Neural cell (in vitro differentiated cells): Measurements from ENCODE around the gene MED27. TPM values are rescaled to one million over a fixed set of nuclear protein-coding genes. Genes with fewer than 3 reads are reported as not detected.

ENCODE experiments used
- H2AFZ ChIP-seq: fragments of 200-600, 300-800 bp; sonication (generic), shearing (Covaris generic); 2 replicates; pipeline ENCODE4 v1.6.0; 2014; ENCODE audit warnings: low read depth, mild to moderate bottlenecking, antibody characterized with exemption, low read length, moderate library complexity
- H3F3A ChIP-seq: fragments of 200-600 bp; shearing (Covaris generic); 2 replicates; pipeline ENCODE4 v1.6.1; 2016; ENCODE audit warnings: mild to moderate bottlenecking, moderate library complexity, mixed read lengths, antibody characterized with exemption, low read length; ENCODE audit not compliant: insufficient read depth, poor library complexity, severe bottlenecking
- H3K27ac ChIP-seq: fragments of 200-600, 300-800 bp; sonication (generic), shearing (Covaris generic); 2 replicates; pipeline ENCODE4 v1.5.1; 2014; ENCODE audit warnings: mild to moderate bottlenecking, low read length, moderate library complexity
- H3K27me3 ChIP-seq: fragments of 300-800, 200-600 bp; sonication (generic), shearing (Covaris generic); 2 replicates; pipeline ENCODE4 v1.6.0; 2014; ENCODE audit warnings: mild to moderate bottlenecking, low read depth, low read length, moderate library complexity; ENCODE audit not compliant: insufficient read depth
- H3K36me3 ChIP-seq: fragments of 300-800, 200-600 bp; sonication (generic), shearing (Covaris generic); 2 replicates; pipeline ENCODE4 v1.5.1; 2014; ENCODE audit warnings: mild to moderate bottlenecking, antibody characterized with exemption, low read length, moderate library complexity; ENCODE audit not compliant: insufficient read depth
- H3K4me2 ChIP-seq: fragments of 300-800, 200-600 bp; sonication (generic), shearing (Covaris generic); 2 replicates; pipeline ENCODE4 v1.6.0; 2014; ENCODE audit warnings: mild to moderate bottlenecking, low read length
- H3K4me3 ChIP-seq: fragments of 300-800, 200-600 bp; sonication (generic), shearing (Covaris generic); 2 replicates; pipeline ENCODE4 v1.5.1; 2014; ENCODE audit warnings: mild to moderate bottlenecking, low read length, moderate library complexity
- H3K79me2 ChIP-seq: fragments of 200-600 bp; shearing (Covaris generic); replicated peaks from 2 replicates; pipeline ENCODE4 v1.6.0; 2014; ENCODE audit warnings: mild to moderate bottlenecking, low read length, moderate library complexity; ENCODE audit not compliant: insufficient read depth
- H3K9ac ChIP-seq: fragments of 300-800, 200-600 bp; sonication (generic), shearing (Covaris generic); 2 replicates; pipeline ENCODE4 v1.6.1; 2016; ENCODE audit warnings: mild to moderate bottlenecking, low read length, mixed read lengths
- H3K9me2 ChIP-seq: fragments of 200-600 bp; shearing (Covaris generic); 2 replicates; pipeline ENCODE4 v1.6.1; 2016; ENCODE audit warnings: mild to moderate bottlenecking, low read length, mixed read lengths; ENCODE audit not compliant: insufficient read depth
- H3K9me3 ChIP-seq: fragments of 200-600, 300-800 bp; sonication (generic), shearing (Covaris generic); 2 replicates; pipeline ENCODE4 v1.6.1; 2016; ENCODE audit warnings: mild to moderate bottlenecking, mixed run types, low read length, moderate library complexity, mixed read lengths
- H4K20me1 ChIP-seq: fragments of 200-600 bp; shearing (Covaris generic); 2 replicates; pipeline ENCODE4 v1.6.1; 2016; ENCODE audit warnings: mild to moderate bottlenecking, mixed run types; ENCODE audit not compliant: insufficient read depth
- EP300 ChIP-seq: fragments of 450-650 bp; conservative IDR thresholded peaks from 2 replicates; pipeline ENCODE4 v1.6.1; 2014; ENCODE audit warnings: antibody characterized with exemption, mild to moderate bottlenecking, moderate library complexity; ENCODE audit not compliant: poor library complexity, severe bottlenecking
- EZH2 ChIP-seq: fragments of 200-600, 300-800 bp; shearing (Covaris generic), sonication (generic); IDR thresholded peaks from 2 replicates; pipeline ENCODE4 v1.6.1; 2014; ENCODE audit warnings: antibody characterized with exemption, low read length, borderline replicate concordance, mild to moderate bottlenecking; ENCODE audit not compliant: insufficient read depth, poor library complexity, severe bottlenecking
- MXI1 ChIP-seq: fragments of 450-650 bp; conservative IDR thresholded peaks from 2 replicates; pipeline ENCODE4 v1.6.1; 2014; ENCODE audit warnings: antibody characterized with exemption, mild to moderate bottlenecking; ENCODE audit not compliant: poor library complexity, severe bottlenecking
- POLR2AphosphoS5 ChIP-seq: IDR thresholded peaks from 2 replicates; pipeline ENCODE4 v1.6.1; 2012
- RAD21 ChIP-seq: fragments of 450-650 bp; conservative IDR thresholded peaks from 2 replicates; pipeline ENCODE4 v1.6.1; 2014; ENCODE audit warnings: antibody characterized with exemption, mild to moderate bottlenecking, moderate library complexity
- SMC3 ChIP-seq: fragments of 450-650 bp; conservative IDR thresholded peaks from 2 replicates; pipeline ENCODE4 v1.6.1; 2014; ENCODE audit warnings: antibody characterized with exemption, mild to moderate bottlenecking, moderate library complexity; ENCODE audit not compliant: poor library complexity
- TAF1 ChIP-seq: IDR thresholded peaks from 2 replicates; pipeline ENCODE4 v1.6.1; 2012; ENCODE audit warnings: low read depth
- polyA plus RNA-seq: library from polyadenylated mRNA; depleted of rRNA; stranded (reverse); fragments of >200 nt; gene quantifications from 2 replicates; pipeline ENCODE4 v1.2.3, GENCODE V29; 2014
- TF ChIP-seq, protein P1 (sequence below): IDR thresholded peaks from 2 replicates; pipeline ENCODE4 v1.6.1; 2012; ENCODE audit warnings: borderline replicate concordance
- TF ChIP-seq, protein P2 (sequence below): fragments of 450-650 bp; IDR thresholded peaks from 2 replicates; pipeline ENCODE4 v1.5.1; 2014; ENCODE audit warnings: antibody characterized with exemption, mild to moderate bottlenecking, moderate library complexity; ENCODE audit not compliant: poor library complexity, severe bottlenecking

The MED27 gene
- polyA plus RNA-seq, 1 donor from 2014 or later, result 7.5 TPM

DNA sequence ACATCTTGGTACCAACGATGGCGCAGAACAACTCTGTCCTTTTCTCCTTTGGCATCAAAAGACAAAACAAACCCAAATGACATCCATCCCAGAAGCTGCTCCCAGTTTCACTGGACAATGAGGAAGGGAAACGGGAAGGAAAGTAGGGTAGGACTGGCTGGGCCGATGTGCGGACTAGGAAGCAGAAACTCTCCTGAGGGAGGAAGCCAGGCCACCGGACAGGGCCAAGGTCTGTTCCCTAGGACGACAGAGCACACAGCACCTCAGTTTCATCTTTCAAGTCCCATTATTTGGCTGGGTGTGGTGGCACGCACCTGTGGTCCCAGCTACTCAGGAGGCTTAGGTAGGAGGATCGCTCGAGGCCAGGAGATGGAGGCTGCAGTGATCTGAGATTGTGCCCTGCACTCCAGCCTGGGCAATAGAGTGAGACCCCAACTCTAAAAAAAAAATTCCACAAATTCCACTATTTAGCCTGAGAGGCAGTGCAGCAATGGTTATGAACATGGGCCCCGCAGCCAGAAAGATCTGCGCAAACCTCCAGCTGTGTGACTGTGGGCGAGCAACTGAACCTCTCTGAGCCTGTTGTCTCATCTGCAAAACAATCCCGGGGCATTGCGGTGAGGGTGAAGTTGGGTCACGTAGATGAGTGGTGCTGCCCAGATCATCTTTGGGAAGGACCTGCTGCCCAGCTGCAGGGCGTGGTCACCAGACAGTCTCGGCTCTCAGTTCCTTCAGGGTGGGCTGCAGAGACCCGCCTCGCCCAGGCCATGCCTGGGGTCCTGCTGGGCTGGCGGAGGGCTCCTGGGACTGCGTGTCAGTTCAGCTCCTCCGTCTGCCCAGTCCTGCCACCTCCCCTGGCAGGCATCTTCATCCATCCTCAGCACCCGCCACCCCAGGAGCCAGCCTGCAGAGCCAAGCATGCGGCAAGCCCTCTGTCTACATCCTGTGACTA, 238.6 kb downstream of the MED27 start:
- no peak overlapping the region for H2AFZ ChIP-seq
- H3K9me2 ChIP-seq, result no peaks in the 10 kb centered on the region
- no peak overlapping the region for H3K27ac ChIP-seq
- H3K79me2 ChIP-seq, result no peaks in the 10 kb centered on the region
- no peak for TF ChIP-seq POLR2AphosphoS5
- TF ChIP-seq, protein P1, sequence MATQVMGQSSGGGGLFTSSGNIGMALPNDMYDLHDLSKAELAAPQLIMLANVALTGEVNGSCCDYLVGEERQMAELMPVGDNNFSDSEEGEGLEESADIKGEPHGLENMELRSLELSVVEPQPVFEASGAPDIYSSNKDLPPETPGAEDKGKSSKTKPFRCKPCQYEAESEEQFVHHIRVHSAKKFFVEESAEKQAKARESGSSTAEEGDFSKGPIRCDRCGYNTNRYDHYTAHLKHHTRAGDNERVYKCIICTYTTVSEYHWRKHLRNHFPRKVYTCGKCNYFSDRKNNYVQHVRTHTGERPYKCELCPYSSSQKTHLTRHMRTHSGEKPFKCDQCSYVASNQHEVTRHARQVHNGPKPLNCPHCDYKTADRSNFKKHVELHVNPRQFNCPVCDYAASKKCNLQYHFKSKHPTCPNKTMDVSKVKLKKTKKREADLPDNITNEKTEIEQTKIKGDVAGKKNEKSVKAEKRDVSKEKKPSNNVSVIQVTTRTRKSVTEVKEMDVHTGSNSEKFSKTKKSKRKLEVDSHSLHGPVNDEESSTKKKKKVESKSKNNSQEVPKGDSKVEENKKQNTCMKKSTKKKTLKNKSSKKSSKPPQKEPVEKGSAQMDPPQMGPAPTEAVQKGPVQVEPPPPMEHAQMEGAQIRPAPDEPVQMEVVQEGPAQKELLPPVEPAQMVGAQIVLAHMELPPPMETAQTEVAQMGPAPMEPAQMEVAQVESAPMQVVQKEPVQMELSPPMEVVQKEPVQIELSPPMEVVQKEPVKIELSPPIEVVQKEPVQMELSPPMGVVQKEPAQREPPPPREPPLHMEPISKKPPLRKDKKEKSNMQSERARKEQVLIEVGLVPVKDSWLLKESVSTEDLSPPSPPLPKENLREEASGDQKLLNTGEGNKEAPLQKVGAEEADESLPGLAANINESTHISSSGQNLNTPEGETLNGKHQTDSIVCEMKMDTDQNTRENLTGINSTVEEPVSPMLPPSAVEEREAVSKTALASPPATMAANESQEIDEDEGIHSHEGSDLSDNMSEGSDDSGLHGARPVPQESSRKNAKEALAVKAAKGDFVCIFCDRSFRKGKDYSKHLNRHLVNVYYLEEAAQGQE, result no peak
- TF ChIP-seq MXI1, result no peak
- TF ChIP-seq, protein P2, sequence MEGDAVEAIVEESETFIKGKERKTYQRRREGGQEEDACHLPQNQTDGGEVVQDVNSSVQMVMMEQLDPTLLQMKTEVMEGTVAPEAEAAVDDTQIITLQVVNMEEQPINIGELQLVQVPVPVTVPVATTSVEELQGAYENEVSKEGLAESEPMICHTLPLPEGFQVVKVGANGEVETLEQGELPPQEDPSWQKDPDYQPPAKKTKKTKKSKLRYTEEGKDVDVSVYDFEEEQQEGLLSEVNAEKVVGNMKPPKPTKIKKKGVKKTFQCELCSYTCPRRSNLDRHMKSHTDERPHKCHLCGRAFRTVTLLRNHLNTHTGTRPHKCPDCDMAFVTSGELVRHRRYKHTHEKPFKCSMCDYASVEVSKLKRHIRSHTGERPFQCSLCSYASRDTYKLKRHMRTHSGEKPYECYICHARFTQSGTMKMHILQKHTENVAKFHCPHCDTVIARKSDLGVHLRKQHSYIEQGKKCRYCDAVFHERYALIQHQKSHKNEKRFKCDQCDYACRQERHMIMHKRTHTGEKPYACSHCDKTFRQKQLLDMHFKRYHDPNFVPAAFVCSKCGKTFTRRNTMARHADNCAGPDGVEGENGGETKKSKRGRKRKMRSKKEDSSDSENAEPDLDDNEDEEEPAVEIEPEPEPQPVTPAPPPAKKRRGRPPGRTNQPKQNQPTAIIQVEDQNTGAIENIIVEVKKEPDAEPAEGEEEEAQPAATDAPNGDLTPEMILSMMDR, result no peak
- no peak for TF ChIP-seq EZH2
- no peak for TF ChIP-seq SMC3
- TF ChIP-seq EP300, result no peak
- no peak for TF ChIP-seq RAD21
- TF ChIP-seq TAF1, result no peak
- H3K4me2 ChIP-seq, result no peak overlapping the region
- H3K9me3 ChIP-seq, result no peaks in the 10 kb centered on the region
- no peak overlapping the region for H3K4me3 ChIP-seq
- H3K27me3 ChIP-seq, result no peaks in the 10 kb centered on the region
- H3F3A ChIP-seq, result no peaks in the 10 kb centered on the region
- H4K20me1 ChIP-seq, result no peaks in the 10 kb centered on the region
- no peaks in the 10 kb centered on the region for H3K36me3 ChIP-seq
- no peak overlapping the region for H3K9ac ChIP-seq

DNA sequence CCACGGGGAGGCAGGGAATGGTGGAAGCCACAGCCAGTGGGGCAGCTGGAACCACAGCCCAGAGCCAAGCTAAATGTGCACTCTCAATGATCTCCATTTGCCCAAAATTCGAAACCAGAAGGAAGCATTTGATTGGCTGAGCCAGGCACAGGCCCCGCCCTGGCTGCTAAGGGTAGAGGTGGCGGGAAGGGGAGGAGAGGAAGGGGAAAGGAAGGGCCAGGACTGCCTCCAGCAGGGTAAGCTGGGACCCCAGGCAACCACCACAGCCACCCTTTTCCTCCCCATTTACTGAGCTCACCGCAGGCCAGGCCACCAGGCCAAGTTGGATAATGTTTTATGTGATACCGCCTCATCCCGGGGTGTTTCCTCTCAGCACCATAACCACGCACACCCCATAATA, 239.4 kb downstream of the MED27 start:
- H3F3A ChIP-seq, result no peaks in the 10 kb centered on the region
- no peaks in the 10 kb centered on the region for H3K36me3 ChIP-seq
- TF ChIP-seq RAD21, result no peak
- TF ChIP-seq POLR2AphosphoS5, result no peak
- H3K27me3 ChIP-seq, result no peaks in the 10 kb centered on the region
- H3K4me2 ChIP-seq, result no peak overlapping the region
- no peak overlapping the region for H3K27ac ChIP-seq
- no peak overlapping the region for H3K4me3 ChIP-seq
- no peaks in the 10 kb centered on the region for H3K79me2 ChIP-seq
- H4K20me1 ChIP-seq, result no peaks in the 10 kb centered on the region
- H3K9ac ChIP-seq, result no peak overlapping the region
- no peaks in the 10 kb centered on the region for H3K9me2 ChIP-seq
- H2AFZ ChIP-seq, result no peak overlapping the region
- no peaks in the 10 kb centered on the region for H3K9me3 ChIP-seq
